ENCODE data around the gene COL23A1. TPM values are rescaled to one million over a fixed set of nuclear protein-coding genes. Genes with fewer than 3 reads are reported as not detected.

Gene COL23A1
- total RNA-seq, 2 donors from 2014 or later, result 1.5 to 2.5 TPM

- Histone ChIP-seq H3K4me1 (ENCODE audit: control insufficient read depth in 1 of 2, low read depth in 2 of 2) (no peaks in the 10 kb centered on the region), H3K4me3 (no peak overlapping the region), H3K36me3 (no peaks in the 10 kb centered on the region), H3K27ac (no peak overlapping the region), H3K27me3 (replicated peaks; ENCODE audit: insufficient read depth) (no peaks in the 10 kb centered on the region), H3K9me3 (no peaks in the 10 kb centered on the region)
- no peak for ATAC-seq (ENCODE audit: insufficient number of reproducible peaks, low FRiP score, low read depth)
- TF ChIP-seq, protein P1, sequence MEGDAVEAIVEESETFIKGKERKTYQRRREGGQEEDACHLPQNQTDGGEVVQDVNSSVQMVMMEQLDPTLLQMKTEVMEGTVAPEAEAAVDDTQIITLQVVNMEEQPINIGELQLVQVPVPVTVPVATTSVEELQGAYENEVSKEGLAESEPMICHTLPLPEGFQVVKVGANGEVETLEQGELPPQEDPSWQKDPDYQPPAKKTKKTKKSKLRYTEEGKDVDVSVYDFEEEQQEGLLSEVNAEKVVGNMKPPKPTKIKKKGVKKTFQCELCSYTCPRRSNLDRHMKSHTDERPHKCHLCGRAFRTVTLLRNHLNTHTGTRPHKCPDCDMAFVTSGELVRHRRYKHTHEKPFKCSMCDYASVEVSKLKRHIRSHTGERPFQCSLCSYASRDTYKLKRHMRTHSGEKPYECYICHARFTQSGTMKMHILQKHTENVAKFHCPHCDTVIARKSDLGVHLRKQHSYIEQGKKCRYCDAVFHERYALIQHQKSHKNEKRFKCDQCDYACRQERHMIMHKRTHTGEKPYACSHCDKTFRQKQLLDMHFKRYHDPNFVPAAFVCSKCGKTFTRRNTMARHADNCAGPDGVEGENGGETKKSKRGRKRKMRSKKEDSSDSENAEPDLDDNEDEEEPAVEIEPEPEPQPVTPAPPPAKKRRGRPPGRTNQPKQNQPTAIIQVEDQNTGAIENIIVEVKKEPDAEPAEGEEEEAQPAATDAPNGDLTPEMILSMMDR (IDR thresholded peaks at IDR 0.05), result no peak
- DNase-seq (ENCODE audit: low spot score), result no peak
Measured at GRCh38 chr5:178525906-178526732, 64.1 kb downstream of the COL23A1 start.

DNA sequence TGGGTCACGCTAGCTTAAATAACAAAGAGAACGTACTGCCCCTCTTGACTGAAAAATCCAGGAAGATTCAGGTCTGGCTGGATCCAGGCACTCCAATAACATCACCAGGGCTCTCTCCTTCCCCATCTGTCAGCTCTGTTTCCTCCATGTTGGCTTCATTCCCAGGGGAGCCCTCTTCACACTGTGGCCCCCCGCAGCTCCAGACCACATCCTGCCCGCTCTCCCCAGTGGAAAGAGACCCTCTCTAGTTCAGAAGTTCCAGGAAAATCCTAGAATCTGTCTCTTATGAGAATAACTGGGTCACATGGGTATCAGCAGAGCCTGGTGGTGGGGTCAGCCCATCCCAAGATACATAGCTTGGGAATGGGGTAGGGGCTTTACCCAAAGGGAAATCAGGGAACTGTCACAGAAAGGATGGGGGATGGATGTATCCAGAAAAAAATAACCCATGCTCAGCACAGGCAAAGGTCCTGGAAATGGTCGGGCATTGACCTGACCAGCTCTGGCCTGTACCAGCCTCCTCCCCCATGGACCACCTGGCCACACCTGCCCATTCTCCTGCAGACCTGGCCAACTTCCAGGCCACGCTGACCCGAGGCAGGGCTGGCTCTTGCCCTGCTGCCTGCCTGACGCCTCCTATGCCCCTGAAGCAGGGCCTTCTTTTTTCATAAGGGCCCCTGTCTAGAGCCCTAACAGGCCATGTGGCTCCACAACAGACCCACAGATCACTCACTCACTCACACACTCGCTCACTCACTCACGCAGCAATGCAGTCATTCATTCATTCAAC lies 65.9 kb downstream of the COL23A1 start:
- no peaks in the 10 kb centered on the region for H3K4me1 ChIP-seq (ENCODE audit: control insufficient read depth in 1 of 2, low read depth in 2 of 2)
- DNase-seq (ENCODE audit: low spot score), result no peak
- TF ChIP-seq, protein P1 (IDR thresholded peaks at IDR 0.05), result no peak

DNA sequence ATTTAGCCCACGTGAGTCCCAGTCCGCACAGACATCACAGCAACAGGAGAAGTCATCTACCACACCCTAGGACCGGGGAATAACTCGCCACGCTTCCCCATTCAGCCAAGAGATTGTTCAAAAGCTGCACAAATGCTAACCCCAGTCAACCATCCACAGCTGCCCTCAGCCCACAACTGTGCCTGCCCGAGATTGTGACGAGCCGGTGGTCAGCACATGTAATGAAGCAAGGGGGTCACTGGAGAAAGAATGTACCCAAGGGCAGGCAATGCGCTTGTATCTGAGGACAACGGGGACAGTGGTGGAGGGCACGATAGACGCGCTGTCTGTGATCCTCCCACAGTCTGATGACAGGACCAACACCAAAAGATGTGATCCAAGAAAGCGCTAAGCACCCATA lies 67.8 kb downstream of the COL23A1 start:
- Histone ChIP-seq H3K4me3 (no peak overlapping the region), H3K27me3 (replicated peaks; ENCODE audit: insufficient read depth) (no peaks in the 10 kb centered on the region), H3K4me1 (ENCODE audit: control insufficient read depth in 1 of 2, low read depth in 2 of 2) (no peaks in the 10 kb centered on the region), H3K9me3 (no peaks in the 10 kb centered on the region), H3K27ac (no peak overlapping the region), H3K36me3 (no peaks in the 10 kb centered on the region)
- TF ChIP-seq, protein P1 (IDR thresholded peaks at IDR 0.05), result no peak
- ATAC-seq (ENCODE audit: insufficient number of reproducible peaks, low FRiP score, low read depth) (no peak), DNase-seq (ENCODE audit: low spot score) (no peak)

More for the DNA sequence above, 65.9 kb downstream of the COL23A1 start:
- H3K27me3 ChIP-seq (replicated peaks; ENCODE audit: insufficient read depth), result no peaks in the 10 kb centered on the region
- no peak for ATAC-seq (ENCODE audit: insufficient number of reproducible peaks, low FRiP score, low read depth)
- no peak overlapping the region for H3K4me3 ChIP-seq
- H3K9me3 ChIP-seq, result no peaks in the 10 kb centered on the region
- H3K36me3 ChIP-seq, result no peaks in the 10 kb centered on the region
- H3K27ac ChIP-seq, result no peak overlapping the region

DNA sequence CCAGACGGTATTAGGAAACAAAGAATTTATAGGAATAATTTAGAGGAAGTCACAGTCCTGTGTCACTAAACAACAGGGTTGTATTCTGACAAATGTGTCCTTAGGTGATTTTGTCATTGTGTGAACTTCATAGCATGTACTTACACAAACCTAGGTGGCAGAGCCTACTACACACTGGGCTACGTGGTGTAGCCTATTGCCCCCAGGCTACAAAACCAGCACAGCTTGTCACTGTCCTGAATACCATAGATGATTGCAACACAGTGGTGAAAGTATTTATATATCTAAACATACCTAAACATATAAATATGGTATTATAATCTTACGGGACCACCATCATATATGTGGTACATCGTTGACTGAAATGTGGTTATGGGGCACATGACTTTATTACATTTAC lies 69.3 kb downstream of the COL23A1 start:
- TF ChIP-seq, protein P1 (IDR thresholded peaks at IDR 0.05), result no peak
- Histone ChIP-seq H3K27ac (no peak overlapping the region), H3K4me3 (no peak overlapping the region), H3K27me3 (replicated peaks; ENCODE audit: insufficient read depth) (no peaks in the 10 kb centered on the region), H3K9me3 (no peaks in the 10 kb centered on the region), H3K4me1 (ENCODE audit: control insufficient read depth in 1 of 2, low read depth in 2 of 2) (no peaks in the 10 kb centered on the region), H3K36me3 (no peaks in the 10 kb centered on the region)
- ATAC-seq (ENCODE audit: insufficient number of reproducible peaks, low FRiP score, low read depth) (no peak), DNase-seq (ENCODE audit: low spot score) (no peak)

- no peaks in the 10 kb centered on the region for H3K9me3 ChIP-seq
- no peaks in the 10 kb centered on the region for H3K27me3 ChIP-seq (replicated peaks; ENCODE audit: insufficient read depth)
- no peaks in the 10 kb centered on the region for H3K36me3 ChIP-seq
- ATAC-seq (ENCODE audit: insufficient number of reproducible peaks, low FRiP score, low read depth) (no peak), DNase-seq (ENCODE audit: low spot score) (no peak)
- no peaks in the 10 kb centered on the region for H3K4me1 ChIP-seq (ENCODE audit: control insufficient read depth in 1 of 2, low read depth in 2 of 2)
- TF ChIP-seq, protein P1 (IDR thresholded peaks at IDR 0.05), result no peak
- H3K27ac ChIP-seq, result no peak overlapping the region
- no peak overlapping the region for H3K4me3 ChIP-seq
Measured at GRCh38 chr5:178519804-178520203, 70.4 kb downstream of the COL23A1 start.

Data from thoracic aorta (tissue), 2 donors.